GM23248 (cell line): ENCODE data around the gene LIPT2.

Experiments used
- EZH2 ChIP-seq: fragments of 200-600 bp; sonication (generic); IDR thresholded peaks from 2 replicates; pipeline ENCODE4 v1.6.1; 2018; ENCODE audit warnings: antibody characterized with exemption, mild to moderate bottlenecking; ENCODE audit not compliant: insufficient read depth, poor library complexity, severe bottlenecking
- EZH2phosphoT487 ChIP-seq: fragments of 200-600 bp; sonication (generic); IDR thresholded peaks from 2 replicates; pipeline ENCODE4 v1.6.1; 2018; ENCODE audit warnings: antibody characterized with exemption, moderate library complexity, mild to moderate bottlenecking, low read depth; ENCODE audit not compliant: insufficient read depth

GRCh38 chr11:74446532-74446938 is 47.0 kb downstream of the LIPT2 start:
- TF ChIP-seq EZH2 (no peak), EZH2phosphoT487 (no peak)
